Measurements from ENCODE around the gene SMG6. TPM values are rescaled to one million over a fixed set of nuclear protein-coding genes. Genes with fewer than 3 reads are reported as not detected.
A peak's percentile ranks its signal among the peaks of the same experiment; 100 is the strongest.

SMG6 gene
- total RNA-seq, 4 donors from 2014 or later, result 17.9 to 24.0 (median 20.1) TPM

GRCh38 chr17:2025622-2026309 is 277.8 kb downstream of the SMG6 start:
- Histone ChIP-seq H3K4me1 (peaks cover 24 to 57% (median 24%) of the 10 kb centered on the region in 3 donors), H3K4me3 (peak overlapping the region; percentile 48 to 73 (median 62))
- intact Hi-C loops (cut with DNase I), result loop anchor here (5.0 kb wide), 1 partner anchor 118 kb away; no protein-coding TSS in a partner anchor

GRCh38 chr17:2025220-2025621 is 278.4 kb downstream of the SMG6 start, which contains the start of gene RTN4RL1:
RTN4RL1 (minus strand) TSS chr17:2025334; CDS start chr17:2024865, 469 bp downstream.
- intact Hi-C loops (cut with DNase I), result loop anchor here (5.0 kb wide), 1 partner anchor 118 kb away; no protein-coding TSS in a partner anchor

More at GRCh38 chr17:2025622-2026309, 277.8 kb downstream of the SMG6 start:
- H3K9me3 ChIP-seq, result no peaks in the 10 kb centered on the region
- WGBS, 2 donors, result 0 to 4% methylated on average over 5 to 9 of the region's 55 CpGs
- peak overlapping the region in 3 of 4 donors; percentile 20 to 71 (median 39) for H3K27ac ChIP-seq
- peak; percentile 31 to 78 (median 68) for TF ChIP-seq CTCF (IDR thresholded peaks at IDR 0.05)
- no peak for TF ChIP-seq POLR2A (IDR thresholded peaks at IDR 0.05)
- H3K36me3 ChIP-seq, result no peaks in the 10 kb centered on the region
- no peak for DNase-seq
- H3K27me3 ChIP-seq, result peaks cover 0 to 69% (median 0%) of the 10 kb centered on the region in 4 donors

GRCh38 chr17:2024572-2025219 is 278.9 kb downstream of the SMG6 start:
- no peaks in the 10 kb centered on the region for H3K36me3 ChIP-seq
- TF ChIP-seq CTCF (IDR thresholded peaks at IDR 0.05) (no peak), POLR2A (IDR thresholded peaks at IDR 0.05) (no peak)
- H3K4me1 ChIP-seq, result peaks cover 21 to 48% (median 22%) of the 10 kb centered on the region in 3 donors
- H3K27ac ChIP-seq, result peak overlapping the region in 2 of 4 donors; percentile 20 to 71
- intact Hi-C loops (cut with DNase I), result loop anchor here (5.0 kb wide), 1 partner anchor 117 kb away; no protein-coding TSS in a partner anchor
- peaks cover 0 to 76% (median 0%) of the 10 kb centered on the region in 4 donors for H3K27me3 ChIP-seq
- H3K4me3 ChIP-seq, result peak overlapping the region; percentile 48 to 73 (median 62)
- WGBS, 2 donors, result 0% methylated on average over 2 to 17 of the region's 73 CpGs
- DNase-seq, result no peak
- H3K9me3 ChIP-seq, result no peaks in the 10 kb centered on the region

More at GRCh38 chr17:2025220-2025621, 278.4 kb downstream of the SMG6 start, which contains the start of gene RTN4RL1:
- Histone ChIP-seq H3K27ac (peak within 1 kb of the TSS in 3 of 4 donors; percentile 20 to 71 (median 39)), H3K27me3 (peaks cover 0 to 71% (median 0%) of the 10 kb centered on the region in 4 donors), H3K4me3 (peak within 1 kb of the TSS; percentile 48 to 73 (median 62)), H3K4me1 (peaks cover 22 to 52% (median 22%) of the 10 kb centered on the region in 3 donors), H3K9me3 (no peaks in the 10 kb centered on the region), H3K36me3 (no peaks in the 10 kb centered on the region)
- no peak for DNase-seq
- WGBS, 2 donors, result no CpG with 5 or more reads among the region's 47 CpGs
- TF ChIP-seq CTCF (IDR thresholded peaks at IDR 0.05) (no peak), POLR2A (IDR thresholded peaks at IDR 0.05) (peak in 1 of 4 donors; percentile 19)

GRCh38 chr17:2023692-2024571 is 279.7 kb downstream of the SMG6 start:
- H3K9me3 ChIP-seq, result no peaks in the 10 kb centered on the region
- peak overlapping the region; percentile 48 to 73 (median 62) for H3K4me3 ChIP-seq
- H3K4me1 ChIP-seq, result peaks cover 19 to 47% (median 22%) of the 10 kb centered on the region in 3 donors
- H3K27me3 ChIP-seq, result peaks cover 0 to 81% (median 0%) of the 10 kb centered on the region in 4 donors
- intact Hi-C loops (cut with DNase I), result no loop called here
- TF ChIP-seq POLR2A (IDR thresholded peaks at IDR 0.05) (no peak), CTCF (IDR thresholded peaks at IDR 0.05) (no peak)
- no CpG with 5 or more reads among the region's 85 CpGs for WGBS, 2 donors
- DNase-seq, result no peak
- H3K36me3 ChIP-seq, result no peaks in the 10 kb centered on the region
- H3K27ac ChIP-seq, result peak overlapping the region in 1 of 4 donors; percentile 20

Data from esophagus squamous epithelium (tissue), 5 donors.